H1 (cell line): ENCODE measurements around the gene VPS13D. TPM values are rescaled to one million over a fixed set of nuclear protein-coding genes. Genes with fewer than 3 reads are reported as not detected.

Source experiments
- CTCF ChIA-PET: fragments of 300-600 bp; sonication (Branson Sonifier 250); formaldehyde crosslinking; loops from one replicate; lab custom pipeline; 2021; ENCODE audit not compliant: partially characterized antibody; lab: Charles Lee
- POLR2A ChIA-PET: fragments of 300-600 bp; sonication (Branson Sonifier 250); formaldehyde crosslinking; loops from one replicate; lab custom pipeline; 2021; ENCODE audit warnings: inconsistent platforms; ENCODE audit not compliant: partially characterized antibody; lab: Charles Lee
- DNase-seq, 2 experiments: peaks; one replicate each; pipeline versions ENCODE4 v3.0.0 to v3.0.0-alpha.2; 2010 to 2022; ENCODE audit warnings: low spot score in 2 of 2, low read depth in 1 of 2, mixed read lengths in 1 of 2
- FAIRE-seq: peaks from 2 replicates; lab custom pipeline; 2011; peaks lifted over from hg19 to GRCh38; lab: Jason Lieb, UNC
- H2AFZ ChIP-seq: 2 replicates; pipeline ENCODE4 v1.8.1; 2012; ENCODE audit warnings: low read length, inconsistent platforms
- H2AK5ac ChIP-seq: 2 replicates; pipeline ENCODE4 v1.6.1; 2013; ENCODE audit warnings: low read depth, low read length
- H2BK120ac ChIP-seq: replicated peaks from 2 replicates; pipeline ENCODE3; 2013; ENCODE audit warnings: low read depth, low read length, inconsistent platforms
- H2BK12ac ChIP-seq: 2 replicates; pipeline ENCODE4 v1.6.1; 2013; ENCODE audit warnings: low read depth, low read length
- H2BK15ac ChIP-seq: 2 replicates; pipeline ENCODE4 v1.6.1; 2013; ENCODE audit warnings: low read length
- H2BK20ac ChIP-seq: 2 replicates; pipeline ENCODE4 v1.6.1; 2013; ENCODE audit warnings: low read length
- H2BK5ac ChIP-seq: 2 replicates; pipeline ENCODE4 v1.6.1; 2013; ENCODE audit warnings: low read depth, low read length
- H3K14ac ChIP-seq: 2 replicates; pipeline ENCODE4 v1.6.1; 2013; ENCODE audit warnings: inconsistent platforms; ENCODE audit not compliant: insufficient read length
- H3K18ac ChIP-seq: 2 replicates; pipeline ENCODE4 v1.6.1; 2013; ENCODE audit warnings: low read length; ENCODE audit errors: extremely low read depth
- H3K23ac ChIP-seq: 2 replicates; pipeline ENCODE4 v1.6.1; 2013; ENCODE audit warnings: inconsistent platforms; ENCODE audit not compliant: insufficient read length
- H3K23me2 ChIP-seq: 2 replicates; pipeline ENCODE4 v1.6.1; 2013; ENCODE audit warnings: low read depth, low read length
- H3K27ac ChIP-seq: 2 replicates; pipeline ENCODE4 v1.6.1; 2011; ENCODE audit warnings: low read depth, low read length, inconsistent platforms
- H3K27me3 ChIP-seq, 4 experiments: replicated peaks in 1 of 4; 1 replicate in 1 of 4; 2 replicates in 3 of 4; pipeline versions ENCODE4 v1.6.1 to v1.8.1; 2011 to 2013; ENCODE audit warnings: low read length in 3 of 4, mild to moderate bottlenecking in 3 of 4, inconsistent platforms in 2 of 4, mixed read lengths in 2 of 4, moderate library complexity in 1 of 4; ENCODE audit not compliant: control insufficient read depth in 3 of 4, insufficient read depth in 3 of 4; ENCODE audit errors: extremely low read depth in 1 of 4
- H3K36me3 ChIP-seq, 4 experiments: 2 replicates each; pipeline versions ENCODE4 v1.6.1 to v1.8.1; 2011 to 2013; ENCODE audit warnings: mild to moderate bottlenecking in 4 of 4, low read length in 3 of 4, moderate library complexity in 2 of 4, control low read depth in 1 of 4, inconsistent platforms in 1 of 4; ENCODE audit not compliant: insufficient read depth in 4 of 4, control insufficient read depth in 2 of 4
- H3K4ac ChIP-seq: replicated peaks from 2 replicates; pipeline ENCODE3; 2013; ENCODE audit warnings: low read length, low read depth, mixed read lengths, inconsistent platforms; ENCODE audit not compliant: insufficient read length
- H3K4me1 ChIP-seq, 4 experiments: replicated peaks in 1 of 4; 1 replicate in 1 of 4; 2 replicates in 3 of 4; pipeline versions ENCODE4 v1.6.1 to v1.8.1; 2011 to 2013; ENCODE audit warnings: low read length in 3 of 4, inconsistent platforms in 2 of 4, mixed read lengths in 1 of 4; ENCODE audit not compliant: insufficient read depth in 4 of 4, control insufficient read depth in 3 of 4
- H3K4me2 ChIP-seq, 2 experiments: 2 replicates each; pipeline versions ENCODE4 v1.6.1 to v1.8.1; 2011 to 2013; ENCODE audit warnings: low read depth in 2 of 2, low read length in 2 of 2, control low read depth in 1 of 2, inconsistent platforms in 1 of 2, mild to moderate bottlenecking in 1 of 2; ENCODE audit not compliant: insufficient read depth in 1 of 2
- H3K4me3 ChIP-seq, 4 experiments: fragments of 200-600, 300-600 bp in 1 of 4; sonication (generic), shearing (Covaris generic), sonication (Bioruptor Twin) in 1 of 4; 2 replicates each; pipeline versions ENCODE4 v1.5.1 to v1.8.1; 2011 to 2016; ENCODE audit warnings: low read length in 4 of 4, low read depth in 3 of 4, control low read depth in 2 of 4, inconsistent platforms in 2 of 4, mild to moderate bottlenecking in 2 of 4, mixed read lengths in 1 of 4, moderate library complexity in 1 of 4; ENCODE audit not compliant: insufficient read depth in 2 of 4; ENCODE audit errors: extremely low read depth in 1 of 4
- H3K56ac ChIP-seq: replicated peaks from 2 replicates; pipeline ENCODE3; 2013; ENCODE audit warnings: low read depth, mild to moderate bottlenecking, mixed read lengths, low read length, inconsistent platforms; ENCODE audit not compliant: insufficient read length
- H3K79me1 ChIP-seq: 2 replicates; pipeline ENCODE4 v1.6.1; 2013; ENCODE audit warnings: low read depth, low read length, control low read depth
- H3K79me2 ChIP-seq, 2 experiments: 2 replicates each; pipeline versions ENCODE4 v1.6.1 to v1.8.1; 2012 to 2013; ENCODE audit warnings: low read length in 2 of 2, mild to moderate bottlenecking in 2 of 2, inconsistent platforms in 1 of 2; ENCODE audit not compliant: insufficient read depth in 2 of 2, control insufficient read depth in 1 of 2
- H3K9ac ChIP-seq, 4 experiments: replicated peaks in 1 of 4; 1 replicate in 1 of 4; 2 replicates in 3 of 4; pipeline versions ENCODE4 v1.6.1 to v1.8.1; 2011 to 2013; ENCODE audit warnings: low read depth in 3 of 4, low read length in 3 of 4, control low read depth in 2 of 4, mild to moderate bottlenecking in 2 of 4, moderate library complexity in 2 of 4, inconsistent platforms in 1 of 4; ENCODE audit errors: extremely low read depth in 1 of 4
- H3K9me3 ChIP-seq, 2 experiments: 2 replicates each; pipeline versions ENCODE4 v1.6.1 to v1.8.1; 2012 to 2013; ENCODE audit warnings: mild to moderate bottlenecking in 2 of 2, moderate library complexity in 2 of 2, control low read depth in 1 of 2, inconsistent platforms in 1 of 2, low read depth in 1 of 2, low read length in 1 of 2, mixed read lengths in 1 of 2; ENCODE audit not compliant: insufficient read depth in 2 of 2
- H4K20me1 ChIP-seq, 2 experiments: replicated peaks in 1 of 2; 2 replicates each; pipeline versions ENCODE3 to v1.8.1; 2011 to 2013; ENCODE audit warnings: inconsistent platforms in 2 of 2, low read length in 2 of 2, mild to moderate bottlenecking in 1 of 2; ENCODE audit not compliant: insufficient read depth in 2 of 2, control insufficient read depth in 1 of 2
- H4K5ac ChIP-seq: 2 replicates; pipeline ENCODE4 v1.6.1; 2013; ENCODE audit warnings: low read length, low read depth, mixed read lengths, inconsistent platforms; ENCODE audit not compliant: insufficient read length
- H4K8ac ChIP-seq: 2 replicates; pipeline ENCODE4 v1.8.0; 2013; ENCODE audit warnings: mild to moderate bottlenecking, moderate library complexity, low read length, inconsistent platforms; ENCODE audit not compliant: insufficient read depth; ENCODE audit errors: extremely low read depth
- H4K91ac ChIP-seq: replicated peaks from 2 replicates; pipeline ENCODE3; 2013; ENCODE audit warnings: low read length, mixed read lengths, inconsistent platforms; ENCODE audit not compliant: insufficient read length
- KDM5A ChIP-seq: fragments of 200-600 bp; IDR thresholded peaks from 2 replicates; pipeline ENCODE4 v1.7.1; 2012; ENCODE audit warnings: mild to moderate bottlenecking, low read length, inconsistent platforms, mixed read lengths
- SIX5 ChIP-seq: IDR thresholded peaks from 2 replicates; pipeline ENCODE4 v1.6.1; 2011; ENCODE audit warnings: mild to moderate bottlenecking, low read depth, low read length
- TAF1 ChIP-seq: IDR thresholded peaks from 2 replicates; pipeline ENCODE4 v1.6.1; 2011; ENCODE audit warnings: mild to moderate bottlenecking, low read depth, low read length
- TAF7 ChIP-seq: optimal IDR thresholded peaks from 2 replicates; pipeline ENCODE3; 2011; ENCODE audit warnings: low read depth, mild to moderate bottlenecking, inconsistent platforms, low read length, moderate library complexity, borderline replicate concordance
- WGBS, 2 experiments: shearing (Covaris generic) in 1 of 2; methylation state at CpG; one replicate each; pipeline versions ENCODE4 v1.1.6 to v1.1.7; 2013 to 2015; ENCODE audit warnings: low lambda C conversion rate in 2 of 2, mixed read lengths in 2 of 2, inconsistent platforms in 1 of 2, low coverage in 1 of 2, missing lambda C conversion rate in 1 of 2; ENCODE audit not compliant: insufficient replicate concordance in 2 of 2, insufficient coverage in 1 of 2, insufficient read length in 1 of 2; ENCODE audit errors: extremely low coverage in 1 of 2, missing lambda C conversion rate in 1 of 2; 5-methylcytosine and 5-hydroxymethylcytosine counted together
- polyA plus RNA-seq, 7 experiments: library from polyadenylated mRNA; depleted of rRNA in 3 of 7; stranded (reverse) in 5 of 7; unstranded in 2 of 7; fragments of >200 nt in 5 of 7; fragments of 200-250 nt in 2 of 7; gene quantifications; 1 replicate in 5 of 7; 2 replicates in 1 of 7; 4 replicates in 1 of 7; pipeline versions ENCODE4 v1.2.1 to v1.2.3, GENCODE V29; 2011 to 2013; ENCODE audit warnings: missing spikeins in 2 of 7, mixed read lengths in 2 of 7
- total RNA-seq: library from RNA; stranded (reverse); fragmentation: NEBNext Ultra II Directional; extraction: Animal tissue kit (Norgen Biotek cat#: 25700); gene quantifications from 2 replicates; pipeline ENCODE4 v1.2.1, GENCODE V29; 2021

VPS13D gene
- total and polyA plus RNA-seq, 2 of the 8 experiments (the other 6 are each of a cell fraction or from before 2014, with no cell fraction given), result 10.9 to 31.2 TPM

GRCh38 chr1:12460911-12461621 lies 231.2 kb downstream of the VPS13D start:
- Histone ChIP-seq H2AFZ (no peak overlapping the region), H3K9ac (no peak overlapping the region), H4K8ac (no peak overlapping the region), H4K20me1 (no peaks in the 10 kb centered on the region), H2BK12ac (no peak overlapping the region), H3K4me3 (no peak overlapping the region), H4K5ac (no peak overlapping the region), H3K79me2 (no peaks in the 10 kb centered on the region), H2AK5ac (no peak overlapping the region), H2BK5ac (no peak overlapping the region), H3K27ac (no peak overlapping the region), H3K79me1 (no peaks in the 10 kb centered on the region), H3K4me2 (no peak overlapping the region), H3K23ac (no peak overlapping the region), H3K27me3 (no peaks in the 10 kb centered on the region), H3K18ac (no peak overlapping the region), H2BK120ac (no peak overlapping the region), H4K91ac (no peak overlapping the region), H2BK20ac (no peak overlapping the region), H3K4me1 (no peaks in the 10 kb centered on the region; a peak in 1 of 7 replicates), H3K14ac (no peak overlapping the region), H3K9me3 (no peaks in the 10 kb centered on the region), H3K4ac (no peak overlapping the region), H2BK15ac (no peak overlapping the region), H3K23me2 (no peaks in the 10 kb centered on the region), H3K56ac (no peak overlapping the region), H3K36me3 (peaks cover 0 to 4% (median 0%) of the 10 kb centered on the region in 4 experiments; a peak in 1 of 8 replicates)
- DNase-seq (no peak), FAIRE-seq (no peak)
- ChIA-PET POLR2A (interaction anchor here (1.1 kb wide), 2 partner anchors 28 to 29 kb away, joined by 3 read pairs; no protein-coding TSS in a partner anchor), CTCF (interaction anchor here (1.3 kb wide), 1 partner anchor 197 kb away, joined by 3 read pairs; no protein-coding TSS in a partner anchor)
- WGBS, 2 experiments, result 87% methylated on average over 6 of the region's 6 CpGs; no CpG with 5 or more reads in 1 of the 2 experiments
- TF ChIP-seq TAF1, result no peak
- TF ChIP-seq SIX5, result no peak
- no peak for TF ChIP-seq TAF7
- no peak for TF ChIP-seq KDM5A
